Measurements from ENCODE around the gene ATXN1.
"Not testable (repeated sequence)": the region's sequence is repeated elsewhere in the genome, so short reads cannot be mapped to it uniquely, and the experiment has no call there.

The ATXN1 gene

DNA sequence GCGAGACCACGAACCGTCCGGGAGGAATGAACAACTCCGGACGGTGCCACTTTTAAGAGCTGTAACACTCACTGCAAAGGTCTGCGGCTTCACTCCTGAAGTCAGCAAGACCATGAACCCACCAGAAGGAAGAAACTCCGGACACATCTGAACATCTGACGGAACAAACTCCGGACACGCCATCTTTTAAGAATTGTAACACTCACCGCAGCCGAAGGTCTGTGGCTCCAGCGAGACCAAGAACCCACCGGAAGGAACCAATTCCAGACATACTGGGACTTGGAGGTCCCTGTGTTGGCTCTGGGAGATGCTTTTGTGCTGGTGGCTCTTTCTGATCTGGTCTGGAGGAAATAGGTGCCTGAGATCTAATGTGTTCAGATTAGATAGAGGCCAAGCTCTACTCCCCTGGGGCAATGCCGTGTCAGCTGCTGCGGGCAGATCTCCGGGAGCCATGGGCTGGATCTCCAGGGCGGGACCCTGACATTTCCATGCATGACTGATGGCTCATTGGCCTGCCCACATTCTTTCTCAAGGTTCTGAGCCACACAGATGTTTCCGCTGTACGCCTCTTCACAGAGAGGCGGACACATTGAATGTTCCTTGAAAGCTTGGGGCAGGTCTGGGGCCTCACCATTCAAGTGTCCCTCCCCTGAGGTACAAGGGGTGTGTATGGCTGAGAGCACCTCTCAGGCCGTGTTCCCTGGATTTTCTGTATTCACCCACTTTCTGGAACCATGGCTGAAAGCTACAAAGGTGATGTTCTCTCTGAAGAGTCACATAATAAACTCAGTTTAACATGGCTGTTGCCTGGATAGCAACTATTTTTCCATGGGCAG lies 493.6 kb downstream of the ATXN1 start:
- DNase-seq (ENCODE audit: low read depth in 3 of 3, low spot score in 1 of 3) = no peak

DNA sequence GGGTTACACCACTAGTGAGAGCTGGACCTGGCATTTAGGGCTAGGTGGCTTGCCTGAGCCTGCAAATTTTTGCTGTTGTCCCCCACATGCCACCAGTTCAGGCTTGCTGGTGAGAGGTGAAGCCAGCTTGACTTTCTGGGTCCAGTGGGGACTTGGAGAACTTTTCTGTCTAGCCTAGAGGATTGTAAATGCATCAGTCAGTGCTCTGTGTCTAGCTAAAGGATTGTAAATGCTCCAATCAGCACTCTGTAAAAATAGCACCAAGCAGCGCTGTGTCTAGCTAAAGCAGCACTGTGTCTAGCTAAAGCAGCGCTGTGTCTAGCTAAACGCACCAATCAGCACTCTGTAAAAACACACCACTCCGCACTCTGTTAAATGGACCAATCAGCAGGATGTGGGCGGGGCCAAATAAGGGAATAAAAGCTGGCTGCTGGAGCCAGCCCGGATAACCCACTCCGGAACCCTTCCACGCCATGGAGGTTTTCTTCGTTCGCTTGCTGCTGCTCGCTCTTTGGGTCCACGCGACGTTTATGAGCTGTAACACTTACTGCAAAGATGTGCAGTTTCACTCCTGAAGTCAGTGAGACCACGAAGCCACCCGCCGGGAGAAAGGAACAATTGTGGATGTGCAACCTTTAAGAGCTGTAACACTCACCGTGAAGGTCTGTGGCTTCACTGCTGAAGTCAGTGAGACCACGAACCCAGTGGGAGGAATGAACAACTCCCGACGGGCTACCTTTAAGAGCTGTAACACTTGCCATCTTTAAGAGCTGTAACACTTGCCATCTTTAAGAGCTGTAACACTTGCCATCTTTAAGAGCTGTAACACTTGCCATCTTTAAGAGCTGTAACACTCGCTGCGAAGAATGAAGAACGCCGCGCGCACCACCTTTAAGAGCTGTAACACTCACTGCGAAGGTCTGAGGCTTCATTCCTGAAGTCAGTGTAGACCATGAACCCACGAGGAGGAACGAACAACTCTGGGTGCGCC lies 495.6 kb downstream of the ATXN1 start:
- DNase-seq (ENCODE audit: low read depth in 3 of 3, low spot score in 1 of 3) = no peak

DNA sequence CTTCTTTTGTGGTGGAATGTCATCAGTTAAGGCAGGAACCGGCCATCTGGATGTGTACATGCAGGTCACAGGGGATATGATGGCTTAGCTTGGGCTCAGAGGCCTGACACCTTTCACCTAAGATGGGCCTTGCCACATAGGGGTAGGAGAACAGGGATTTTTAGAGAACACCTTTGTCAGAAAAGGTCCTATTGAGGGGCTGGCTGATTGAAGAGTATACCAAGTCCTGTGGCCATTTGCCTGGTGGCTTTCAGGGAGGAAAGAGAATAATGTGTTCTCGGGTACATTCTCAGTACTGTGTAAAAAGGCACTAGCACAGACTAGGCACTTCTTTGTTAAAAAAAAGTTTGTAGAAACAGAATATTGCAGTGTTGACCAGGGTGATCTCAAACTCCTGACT lies 496.5 kb downstream of the ATXN1 start:
- DNase-seq (ENCODE audit: low read depth in 3 of 3, low spot score in 1 of 3) = no peak

DNA sequence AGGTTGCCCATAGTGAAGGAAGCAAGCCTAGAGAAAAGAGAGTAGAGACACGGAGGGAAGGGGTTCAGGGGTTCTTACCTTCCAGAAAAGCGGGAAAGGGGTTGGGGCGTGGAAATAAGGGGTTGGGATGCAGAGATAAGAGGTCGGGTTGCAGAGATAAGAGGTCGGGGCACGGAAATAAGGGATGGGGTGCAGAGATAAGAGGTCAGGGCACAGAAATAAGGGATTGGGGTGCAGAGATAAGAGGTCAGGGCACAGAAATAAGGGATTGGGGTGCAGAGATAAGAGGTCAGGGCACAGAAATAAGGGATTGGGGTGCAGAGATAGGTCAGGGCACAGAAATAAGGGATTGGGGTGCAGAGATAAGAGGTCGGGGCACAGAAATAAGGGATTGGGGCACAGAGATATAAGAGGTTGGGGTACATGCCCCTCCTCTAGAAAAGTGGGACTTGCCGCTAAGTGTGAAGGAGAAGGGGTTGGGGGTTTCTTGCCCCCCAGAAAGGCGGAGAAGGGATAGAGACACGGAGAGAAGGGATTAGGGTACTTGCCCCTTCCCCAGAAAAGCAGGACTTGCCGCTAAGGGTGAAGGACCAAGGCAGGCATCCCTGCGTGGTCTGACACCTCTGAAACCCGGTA lies 497.7 kb downstream of the ATXN1 start:
- not testable (repeated sequence) for DNase-seq (ENCODE audit: low read depth in 3 of 3, low spot score in 1 of 3)

DNA sequence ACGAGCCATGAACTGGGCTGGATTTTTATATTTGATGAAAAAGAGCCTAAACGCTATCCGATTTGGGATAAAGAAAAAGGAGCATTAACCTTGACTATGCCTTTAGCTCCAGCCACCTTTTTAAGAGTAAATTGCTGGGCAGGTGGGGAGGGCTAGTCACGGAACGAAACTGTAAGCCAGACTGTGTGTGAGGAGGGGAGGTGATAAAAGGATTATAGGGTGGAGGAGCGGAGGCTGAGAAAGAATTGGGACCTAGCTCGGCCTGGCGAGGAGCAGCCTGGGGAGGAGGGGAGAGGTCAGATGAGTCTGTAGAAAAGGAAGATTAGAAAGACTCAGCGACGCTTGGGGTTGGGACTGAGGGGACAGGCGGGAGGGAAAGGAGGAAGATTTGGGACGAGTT lies 498.5 kb downstream of the ATXN1 start:
- not testable (repeated sequence) for DNase-seq (ENCODE audit: low read depth in 3 of 3, low spot score in 1 of 3)

DNA sequence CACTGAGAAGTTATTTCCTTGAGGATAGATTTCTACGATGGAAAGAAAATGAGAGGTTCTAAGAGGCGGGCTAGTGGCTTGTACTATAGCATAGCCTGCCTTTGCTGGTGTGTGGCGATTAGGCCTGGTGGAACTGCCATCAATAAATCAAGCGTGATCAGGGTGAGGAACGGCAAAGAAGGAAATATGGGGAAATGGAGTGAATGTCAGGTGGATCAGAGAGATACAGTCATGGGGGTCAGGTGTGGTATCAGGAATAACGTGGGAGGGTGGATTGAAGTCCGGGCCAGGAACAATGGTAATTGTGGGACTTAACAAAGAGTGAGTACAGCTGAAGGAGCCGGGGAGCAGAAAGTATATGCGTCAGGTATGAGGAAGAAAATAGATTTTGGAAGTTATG lies 500.7 kb downstream of the ATXN1 start:
- not testable (repeated sequence) for DNase-seq (ENCODE audit: low read depth in 3 of 3, low spot score in 1 of 3)

DNA sequence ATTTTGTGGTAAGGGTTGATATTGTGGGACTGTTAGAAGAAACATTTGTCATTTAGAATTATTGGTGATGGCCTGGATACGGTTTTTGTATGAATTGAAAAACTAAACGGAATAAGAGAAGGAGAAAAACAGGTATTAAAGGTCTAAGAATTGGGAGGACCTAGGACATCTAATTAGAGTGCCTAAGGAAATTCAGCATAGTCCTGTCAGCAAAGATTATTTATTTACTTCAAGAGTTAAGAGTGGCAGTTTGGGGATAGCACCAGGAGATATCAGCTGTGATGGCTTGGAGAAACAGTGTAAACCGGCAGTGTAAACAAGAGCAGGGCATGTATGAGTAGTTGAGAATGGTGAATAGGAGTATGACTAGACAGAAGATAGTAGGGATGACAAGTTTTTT lies 501.7 kb downstream of the ATXN1 start:
- DNase-seq (ENCODE audit: low read depth in 3 of 3, low spot score in 1 of 3) = not testable (repeated sequence)

DNA sequence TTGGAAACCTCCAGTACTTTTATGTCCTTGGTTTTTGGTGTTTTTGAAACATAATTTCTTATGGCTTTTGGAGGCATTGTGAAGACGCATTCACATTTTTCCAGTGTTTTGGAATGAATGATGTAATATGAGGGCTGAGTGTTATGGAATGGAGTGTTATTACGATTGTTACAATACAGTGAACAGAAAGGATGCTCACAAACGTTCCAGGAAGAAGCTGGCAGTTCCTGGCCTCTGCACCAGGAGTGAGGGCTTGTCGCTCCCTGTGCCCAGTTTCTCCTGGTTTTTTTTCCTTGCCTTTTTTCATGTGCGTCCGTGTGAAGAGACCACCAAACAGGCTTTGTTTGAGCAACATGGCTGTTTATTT lies 502.6 kb downstream of the ATXN1 start:
- DNase-seq (ENCODE audit: low read depth in 3 of 3, low spot score in 1 of 3) = no peak

DNA sequence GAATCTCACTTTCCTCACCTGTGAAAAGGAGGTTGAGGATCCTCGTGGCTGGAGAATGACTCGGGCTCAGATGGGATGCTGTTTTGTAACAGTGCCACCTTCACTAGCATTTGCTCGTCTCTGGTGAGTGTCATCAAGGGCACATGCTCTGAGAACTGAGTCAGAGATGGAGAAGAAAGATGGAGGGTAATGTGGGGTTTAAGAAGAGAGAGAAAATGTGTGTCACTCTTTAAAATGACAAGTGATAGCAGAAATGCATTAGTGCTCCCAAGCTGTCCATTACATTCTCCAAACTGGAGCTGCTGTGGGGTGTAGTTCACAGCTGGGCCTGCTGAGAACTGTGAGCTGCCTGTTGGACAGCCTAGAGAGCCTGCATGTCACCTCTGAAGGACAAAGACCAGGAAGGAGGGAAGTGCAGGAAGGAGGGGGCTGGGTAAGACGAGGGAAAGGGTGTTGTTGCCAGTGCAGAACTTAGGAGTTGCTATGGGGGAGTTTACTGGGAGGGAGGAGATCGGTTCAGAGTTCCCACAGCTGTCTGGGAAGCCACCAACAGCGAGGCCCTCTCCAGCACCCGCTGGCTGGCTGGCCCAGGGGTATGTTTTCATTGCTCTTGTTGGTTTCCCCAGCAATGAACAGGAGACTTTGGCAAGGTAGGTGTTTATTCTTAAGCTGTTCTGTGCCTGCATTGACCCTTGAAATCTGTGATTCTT lies 503.1 kb downstream of the ATXN1 start:
- DNase-seq (ENCODE audit: low read depth in 3 of 3, low spot score in 1 of 3) = no peak

DNA sequence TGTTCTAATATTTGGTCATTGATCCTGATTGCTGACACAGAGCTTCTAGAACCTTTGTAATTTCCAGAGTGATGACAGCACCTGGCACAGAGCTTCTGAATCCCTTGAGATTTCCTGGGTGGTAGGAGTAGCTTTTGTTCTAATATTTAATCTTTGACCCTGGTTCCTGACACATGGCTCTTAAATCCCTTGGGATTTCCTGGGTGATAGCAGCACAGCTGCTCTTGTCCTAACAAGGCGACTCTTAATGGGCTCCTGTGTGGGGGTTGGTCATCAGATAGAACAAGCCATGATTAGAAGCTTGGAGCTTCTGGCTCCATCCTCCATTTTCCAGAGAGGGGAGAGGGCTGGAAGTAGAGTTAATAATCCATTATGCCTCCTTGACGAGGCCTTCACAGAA lies 504.5 kb downstream of the ATXN1 start:
- no peak for DNase-seq (ENCODE audit: low read depth in 3 of 3, low spot score in 1 of 3)

DNA sequence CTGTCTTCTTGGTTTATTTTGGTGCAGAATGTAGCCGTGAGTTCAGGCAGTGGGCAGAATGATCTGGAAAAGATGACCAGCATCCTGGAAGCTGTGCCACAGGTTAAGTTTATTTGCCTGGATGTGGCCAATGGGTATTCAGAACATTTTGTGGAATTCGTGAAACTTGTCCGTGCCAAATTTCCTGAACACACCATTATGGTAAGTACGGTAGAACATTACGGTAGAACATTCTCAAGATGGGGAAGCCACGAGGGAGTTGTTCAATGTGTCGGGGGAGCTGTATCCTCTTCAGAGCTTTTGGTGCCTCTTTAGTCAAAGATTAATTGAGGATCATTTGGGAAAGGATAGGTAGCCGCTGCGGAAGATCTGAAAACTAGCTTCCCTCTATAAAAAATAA lies 506.7 kb downstream of the ATXN1 start:
- DNase-seq (ENCODE audit: low read depth in 3 of 3, low spot score in 1 of 3) = no peak

DNA sequence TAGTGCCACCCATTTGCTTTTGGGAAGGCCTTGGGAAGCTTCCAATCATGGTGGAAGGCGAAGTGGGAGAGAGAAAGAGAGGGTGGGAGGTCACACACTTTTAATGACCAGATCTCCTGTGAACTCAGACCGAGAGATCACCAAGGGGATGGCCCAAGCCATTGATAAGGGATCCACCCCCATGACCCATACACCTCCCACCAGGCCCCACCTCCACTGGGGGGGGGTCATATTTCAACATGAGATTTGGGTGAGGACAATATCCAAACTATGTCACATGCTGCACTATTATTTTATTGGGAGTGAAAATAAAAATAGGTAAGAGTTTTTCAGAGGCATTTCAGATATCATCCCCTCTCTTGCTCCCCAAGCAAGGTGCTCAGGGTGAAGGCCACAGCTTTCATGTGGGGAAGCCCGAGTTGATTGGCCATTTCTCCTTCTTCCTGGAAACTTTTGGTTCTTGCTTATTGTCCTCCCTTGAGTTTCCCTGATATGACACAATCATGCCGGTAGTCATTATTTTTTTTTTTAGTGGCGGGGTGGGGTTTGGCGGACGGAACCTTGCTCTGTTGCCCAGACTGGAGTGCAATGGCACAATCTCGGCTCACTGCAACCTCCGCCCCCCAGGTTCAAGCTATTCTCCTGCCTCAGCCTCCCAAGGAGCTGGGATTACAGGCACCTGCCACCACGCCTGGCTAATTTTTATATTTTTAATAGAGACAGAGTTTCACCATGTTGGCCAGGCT lies 507.7 kb downstream of the ATXN1 start:
- no peak for DNase-seq (ENCODE audit: low read depth in 3 of 3, low spot score in 1 of 3)

DNA sequence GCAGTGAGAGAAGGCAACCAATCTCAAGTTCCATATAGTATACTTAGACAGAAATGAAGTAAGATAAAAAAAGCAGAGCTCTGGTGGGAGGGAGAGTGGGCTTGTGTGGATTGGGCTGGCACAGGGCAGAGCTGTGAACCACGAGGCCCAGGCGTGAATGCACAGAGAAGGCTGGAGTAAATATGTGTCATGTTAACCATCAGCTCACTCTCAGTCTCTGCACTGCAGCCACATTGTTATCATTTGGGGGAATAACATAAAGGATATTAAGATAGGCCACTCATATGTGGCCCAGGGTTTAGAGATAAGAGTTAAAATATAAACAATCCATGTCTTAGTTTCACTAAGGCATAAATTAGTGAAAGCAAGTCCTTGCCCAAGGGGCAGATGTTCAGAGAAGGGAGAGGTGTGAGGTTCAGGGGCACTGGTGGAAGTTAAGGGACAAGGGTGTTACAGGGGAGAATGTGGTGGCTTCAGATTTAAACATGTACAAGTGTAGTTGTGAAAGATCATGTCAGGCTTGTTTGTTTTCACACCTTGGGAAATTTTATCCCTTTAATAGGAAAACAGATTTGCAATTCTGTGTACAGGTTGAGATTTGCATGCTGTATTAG lies 508.5 kb downstream of the ATXN1 start:
- DNase-seq (ENCODE audit: low read depth in 3 of 3, low spot score in 1 of 3) = no peak

DNA sequence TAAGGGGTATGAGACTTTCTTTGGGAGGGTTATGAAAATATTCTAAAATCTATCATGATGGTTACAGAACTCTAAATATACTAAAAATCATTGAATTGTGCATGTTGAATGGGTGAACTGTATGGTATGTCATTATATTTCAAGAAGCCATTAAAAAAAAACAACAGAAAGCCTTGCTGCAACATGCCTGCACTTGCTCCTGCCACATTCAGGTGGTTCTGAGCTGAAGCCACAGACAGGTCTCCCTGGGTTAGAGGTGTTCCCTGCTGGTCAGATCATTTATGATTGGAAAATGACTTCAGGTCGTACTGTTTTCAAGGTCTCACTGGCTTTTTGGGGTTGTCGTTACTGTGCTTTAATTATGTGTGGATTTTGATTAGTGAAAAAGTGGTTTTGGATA lies 509.6 kb downstream of the ATXN1 start:
- no peak for DNase-seq (ENCODE audit: low read depth in 3 of 3, low spot score in 1 of 3)

DNA sequence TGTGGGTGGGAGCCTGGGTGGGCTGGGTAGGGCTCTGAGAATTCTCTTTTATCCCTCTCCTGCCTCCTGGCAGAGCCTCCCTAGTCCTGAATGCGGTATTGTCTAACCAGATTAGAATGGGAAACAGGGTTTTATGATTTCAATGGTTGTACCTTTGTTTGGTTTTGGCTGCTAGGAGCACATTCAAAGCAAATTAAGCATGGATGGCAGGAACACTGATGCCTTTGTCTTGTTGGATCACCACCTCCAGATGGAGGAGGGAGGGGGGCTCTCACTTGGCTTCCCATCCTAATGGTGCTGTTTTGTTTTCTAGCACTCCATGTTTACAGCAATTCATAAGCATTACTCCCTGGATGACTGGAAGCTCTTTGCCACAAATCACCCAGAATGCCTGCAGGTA lies 511.3 kb downstream of the ATXN1 start:
- no peak for DNase-seq (ENCODE audit: low read depth in 3 of 3, low spot score in 1 of 3)

Measured in stimulated activated CD4-positive, alpha-beta T cell treated with anti-CD3 and anti-CD28 coated beads, TNF-alpha, amount 100 ng/mL, for 1 hour (primary cell).